ENCODE data around the gene FLNC.

The FLNC gene

DNA sequence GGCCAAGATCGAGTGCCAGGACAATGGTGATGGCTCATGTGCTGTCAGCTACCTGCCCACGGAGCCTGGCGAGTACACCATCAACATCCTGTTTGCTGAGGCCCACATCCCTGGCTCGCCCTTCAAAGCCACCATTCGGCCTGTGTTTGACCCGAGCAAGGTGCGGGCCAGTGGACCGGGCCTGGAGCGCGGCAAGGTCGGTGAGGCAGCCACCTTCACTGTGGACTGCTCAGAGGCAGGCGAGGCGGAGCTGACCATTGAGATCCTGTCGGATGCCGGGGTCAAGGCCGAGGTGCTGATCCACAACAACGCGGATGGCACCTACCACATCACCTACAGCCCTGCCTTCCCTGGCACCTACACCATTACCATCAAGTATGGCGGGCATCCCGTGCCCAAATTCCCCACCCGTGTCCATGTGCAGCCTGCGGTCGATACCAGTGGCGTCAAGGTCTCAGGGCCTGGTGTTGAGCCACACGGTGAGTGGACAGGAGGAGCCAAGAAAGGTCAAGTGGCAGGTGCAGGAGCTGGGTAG, 14.6 kb downstream of the FLNC start:
- DNase-seq (ENCODE audit: low spot score), result no peak

DNA sequence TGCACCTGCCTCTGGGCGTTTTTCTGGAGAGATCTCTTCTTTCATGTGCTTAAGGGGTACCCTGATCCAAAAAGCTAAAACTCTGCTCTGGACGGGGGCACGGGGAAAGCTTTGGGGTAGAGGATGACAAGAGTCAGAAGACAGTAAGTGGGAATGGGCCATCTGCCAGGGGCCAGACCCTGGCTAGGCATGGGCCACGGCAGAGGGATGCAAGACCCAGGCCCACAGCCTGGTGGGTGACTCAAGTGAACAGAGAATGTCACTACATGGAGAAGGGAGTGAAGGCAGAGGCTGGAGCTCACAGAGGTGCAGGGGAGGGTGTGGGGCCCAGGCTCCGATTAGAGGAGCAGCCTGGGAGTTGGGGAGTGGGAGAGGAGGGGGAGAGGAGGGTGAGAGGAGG, 15.3 kb downstream of the FLNC start:
- no peak for DNase-seq (ENCODE audit: low spot score)

DNA sequence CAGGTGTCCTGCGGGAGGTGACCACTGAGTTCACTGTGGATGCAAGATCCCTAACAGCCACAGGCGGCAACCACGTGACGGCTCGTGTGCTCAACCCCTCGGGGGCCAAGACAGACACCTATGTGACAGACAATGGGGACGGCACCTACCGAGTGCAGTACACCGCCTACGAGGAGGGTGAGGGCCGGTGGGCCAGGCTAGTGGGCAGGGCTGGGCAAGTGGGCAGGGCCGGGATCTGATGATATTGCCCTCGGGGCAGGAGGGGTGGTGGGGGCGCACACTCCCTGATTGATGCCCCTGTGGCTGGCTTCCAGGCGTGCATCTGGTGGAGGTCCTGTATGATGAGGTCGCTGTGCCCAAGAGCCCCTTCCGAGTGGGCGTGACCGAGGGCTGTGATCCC, 15.8 kb downstream of the FLNC start:
- DNase-seq (ENCODE audit: low spot score), result no peak

DNA sequence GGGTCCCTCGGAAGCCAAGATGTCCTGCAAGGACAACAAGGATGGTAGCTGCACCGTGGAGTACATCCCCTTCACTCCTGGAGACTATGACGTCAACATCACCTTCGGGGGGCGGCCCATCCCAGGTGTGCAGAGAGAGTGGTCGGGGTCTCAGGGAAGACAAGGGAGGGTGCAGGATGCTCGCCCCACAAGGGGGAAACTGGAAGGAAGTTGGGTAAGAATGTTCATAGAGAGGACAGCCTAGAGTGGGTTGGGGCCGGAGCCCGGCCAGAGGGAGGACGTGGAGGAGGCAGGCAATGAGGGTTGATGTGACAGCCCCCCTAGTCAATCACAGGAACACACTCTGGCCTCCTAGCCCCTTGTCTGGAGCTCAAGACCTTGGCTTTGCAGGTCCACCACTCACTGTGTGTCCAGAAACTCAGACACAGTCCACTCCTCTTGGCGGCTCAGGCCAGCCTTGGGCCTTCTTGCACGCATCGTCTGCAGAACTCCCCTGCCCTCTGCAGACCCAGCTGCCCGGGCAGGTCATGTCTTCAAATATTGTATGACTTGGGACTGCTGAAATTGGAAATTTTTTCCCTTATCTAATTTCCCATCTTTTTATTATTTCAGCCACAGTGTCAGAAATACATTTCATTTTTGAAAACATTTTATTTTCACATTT, 16.7 kb downstream of the FLNC start:
- no peak for DNase-seq (ENCODE audit: low spot score)

DNA sequence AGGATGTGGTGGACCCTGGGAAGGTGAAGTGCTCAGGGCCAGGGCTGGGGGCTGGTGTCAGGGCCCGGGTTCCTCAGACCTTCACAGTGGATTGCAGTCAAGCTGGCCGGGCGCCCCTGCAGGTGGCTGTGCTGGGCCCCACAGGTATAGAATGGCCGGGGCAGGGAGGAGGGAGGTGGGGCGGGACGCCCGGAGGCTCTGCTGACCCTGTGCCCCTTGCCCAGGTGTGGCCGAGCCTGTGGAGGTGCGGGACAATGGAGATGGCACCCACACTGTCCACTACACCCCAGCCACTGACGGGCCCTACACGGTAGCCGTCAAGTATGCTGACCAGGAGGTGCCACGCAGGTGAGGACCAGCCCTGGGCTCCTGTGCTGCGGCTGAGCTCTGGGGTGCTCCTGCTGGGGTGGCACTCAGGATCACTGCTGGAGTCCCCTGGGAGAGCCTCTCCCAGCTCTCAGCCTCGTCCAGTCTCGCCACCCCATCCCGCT, 17.6 kb downstream of the FLNC start:
- no peak for DNase-seq (ENCODE audit: low spot score)

DNA sequence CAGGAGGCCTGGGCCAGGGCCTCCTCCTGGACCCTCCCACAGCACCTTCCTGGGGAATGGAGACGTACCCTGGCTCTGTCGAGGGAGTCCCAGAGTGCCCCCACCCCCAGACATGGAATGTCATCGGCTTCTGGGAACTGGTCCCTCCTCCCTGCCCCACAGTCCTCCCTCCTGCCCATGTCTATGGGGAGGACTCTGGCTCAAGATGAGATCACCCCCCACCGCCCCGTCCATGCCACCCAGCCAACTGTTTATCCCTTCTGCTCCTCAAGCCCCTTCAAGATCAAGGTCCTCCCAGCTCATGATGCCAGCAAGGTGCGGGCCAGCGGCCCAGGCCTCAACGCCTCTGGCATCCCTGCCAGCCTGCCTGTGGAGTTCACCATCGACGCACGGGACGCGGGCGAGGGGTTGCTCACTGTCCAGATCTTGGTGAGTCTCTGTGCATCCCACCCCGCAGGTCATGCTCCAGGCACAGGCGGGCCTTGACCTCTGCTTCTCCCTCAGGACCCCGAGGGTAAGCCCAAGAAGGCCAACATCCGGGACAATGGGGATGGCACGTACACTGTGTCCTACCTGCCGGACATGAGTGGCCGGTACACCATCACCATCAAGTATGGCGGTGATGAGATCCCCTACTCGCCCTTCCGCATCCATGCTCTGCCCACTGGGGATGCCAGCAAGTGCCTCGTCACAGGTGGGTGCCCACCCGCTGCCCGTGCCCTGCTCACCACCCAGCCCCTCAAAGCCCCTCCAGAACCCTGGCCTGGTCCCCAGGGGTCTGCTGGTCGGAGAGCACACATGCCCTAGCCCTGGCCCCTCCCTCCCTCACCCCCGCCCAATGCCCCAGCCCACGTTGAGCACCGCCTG, 18.3 kb downstream of the FLNC start:
- no peak for DNase-seq (ENCODE audit: low spot score)

DNA sequence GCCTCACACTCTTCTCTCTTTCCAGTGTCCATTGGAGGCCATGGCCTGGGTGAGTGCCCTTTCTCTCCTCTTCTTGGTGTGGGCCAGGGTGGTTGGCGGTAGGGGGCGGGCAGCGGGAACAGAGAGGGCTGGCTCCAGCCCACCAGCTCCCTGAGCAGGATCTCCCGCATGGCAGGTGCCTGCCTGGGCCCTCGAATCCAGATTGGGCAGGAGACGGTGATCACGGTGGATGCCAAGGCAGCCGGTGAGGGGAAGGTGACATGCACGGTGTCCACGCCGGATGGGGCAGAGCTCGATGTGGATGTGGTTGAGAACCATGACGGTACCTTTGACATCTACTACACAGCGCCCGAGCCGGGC, 18.9 kb downstream of the FLNC start:
- no peak for DNase-seq (ENCODE audit: low spot score)

DNA sequence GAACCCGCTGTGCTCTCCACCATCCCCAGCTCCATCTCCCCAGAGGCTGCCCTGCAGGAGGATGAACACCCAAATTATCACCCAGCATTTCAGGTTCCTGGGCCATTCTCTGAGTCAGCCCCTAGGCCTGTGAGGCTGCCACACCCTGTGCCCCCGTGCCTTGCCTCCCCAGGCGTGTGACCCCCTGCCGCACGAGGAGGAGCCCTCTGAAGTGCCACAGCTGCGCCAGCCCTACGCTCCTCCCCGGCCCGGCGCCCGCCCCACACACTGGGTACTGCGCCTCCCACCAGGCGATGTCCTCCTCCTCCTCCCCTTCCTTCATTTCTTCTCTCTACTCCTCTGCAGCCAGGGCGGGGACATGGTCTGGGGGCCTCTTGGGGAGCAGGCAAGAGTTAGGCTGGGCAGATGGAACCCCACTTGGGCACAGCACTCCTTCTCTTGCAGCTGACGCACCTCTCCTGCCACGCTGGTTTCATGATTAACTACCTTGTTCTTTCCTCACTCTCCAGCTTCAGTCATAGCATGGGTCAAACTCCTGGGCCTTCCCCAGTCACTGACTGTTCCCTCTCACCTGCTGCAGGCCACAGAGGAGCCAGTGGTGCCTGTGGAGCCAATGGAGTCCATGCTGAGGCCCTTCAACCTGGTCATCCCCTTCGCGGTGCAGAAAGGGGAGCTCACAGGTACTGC, 19.7 kb downstream of the FLNC start:
- DNase-seq (ENCODE audit: low spot score), result no peak

DNA sequence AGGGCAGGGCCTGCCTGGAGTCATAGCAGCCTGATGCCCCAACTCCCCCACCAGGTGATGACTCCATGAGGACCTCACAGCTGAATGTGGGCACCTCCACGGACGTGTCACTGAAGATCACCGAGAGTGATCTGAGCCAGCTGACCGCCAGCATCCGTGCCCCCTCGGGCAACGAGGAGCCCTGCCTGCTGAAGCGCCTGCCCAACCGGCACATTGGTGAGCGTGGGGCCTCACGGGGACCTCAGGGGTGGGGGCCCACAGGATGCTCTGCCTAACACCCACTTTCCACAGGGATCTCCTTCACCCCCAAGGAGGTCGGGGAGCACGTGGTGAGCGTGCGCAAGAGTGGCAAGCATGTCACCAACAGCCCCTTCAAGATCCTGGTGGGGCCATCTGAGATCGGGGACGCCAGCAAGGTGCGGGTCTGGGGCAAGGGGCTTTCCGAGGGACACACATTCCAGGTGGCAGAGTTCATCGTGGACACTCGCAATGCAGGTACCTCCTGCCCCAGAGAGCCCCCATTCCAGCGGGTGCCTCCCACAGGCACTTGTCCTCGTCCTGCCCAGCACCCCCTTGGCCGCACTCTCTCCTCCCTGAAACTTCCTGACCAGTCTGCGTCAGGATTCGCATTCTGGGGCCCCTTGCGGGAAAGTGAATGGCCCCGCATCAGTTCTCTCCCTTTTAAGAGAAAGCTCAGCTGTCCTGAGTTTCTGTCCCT, 22.5 kb downstream of the FLNC start:
- DNase-seq (ENCODE audit: low spot score), result no peak

DNA sequence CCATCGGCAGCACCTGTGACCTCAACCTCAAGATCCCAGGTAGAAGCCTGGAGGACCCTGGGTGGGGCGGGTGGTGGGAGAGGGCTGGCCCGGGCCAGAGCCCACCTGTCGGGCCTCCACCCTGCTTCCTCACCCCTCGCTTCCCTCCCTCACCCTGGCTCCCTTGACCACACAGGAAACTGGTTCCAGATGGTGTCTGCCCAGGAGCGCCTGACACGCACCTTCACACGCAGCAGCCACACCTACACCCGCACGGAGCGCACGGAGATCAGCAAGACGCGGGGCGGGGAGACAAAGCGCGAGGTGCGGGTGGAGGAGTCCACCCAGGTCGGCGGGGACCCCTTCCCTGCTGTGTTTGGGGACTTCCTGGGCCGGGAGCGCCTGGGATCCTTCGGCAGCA, 23.6 kb downstream of the FLNC start:
- DNase-seq (ENCODE audit: low spot score), result no peak

DNA sequence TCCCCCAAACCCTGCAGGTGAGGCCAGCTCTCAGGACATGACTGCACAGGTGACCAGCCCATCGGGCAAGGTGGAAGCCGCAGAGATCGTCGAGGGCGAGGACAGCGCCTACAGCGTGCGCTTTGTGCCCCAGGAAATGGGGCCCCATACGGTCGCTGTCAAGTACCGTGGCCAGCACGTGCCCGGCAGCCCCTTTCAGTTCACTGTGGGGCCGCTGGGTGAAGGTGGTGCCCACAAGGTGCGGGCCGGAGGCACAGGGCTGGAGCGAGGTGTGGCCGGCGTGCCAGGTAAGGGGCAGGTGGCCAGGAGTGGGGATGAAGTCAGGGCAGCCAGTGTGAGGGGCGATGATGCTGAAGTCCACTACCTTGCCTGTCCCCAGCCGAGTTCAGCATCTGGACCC, 24.2 kb downstream of the FLNC start:
- DNase-seq (ENCODE audit: low spot score), result no peak

DNA sequence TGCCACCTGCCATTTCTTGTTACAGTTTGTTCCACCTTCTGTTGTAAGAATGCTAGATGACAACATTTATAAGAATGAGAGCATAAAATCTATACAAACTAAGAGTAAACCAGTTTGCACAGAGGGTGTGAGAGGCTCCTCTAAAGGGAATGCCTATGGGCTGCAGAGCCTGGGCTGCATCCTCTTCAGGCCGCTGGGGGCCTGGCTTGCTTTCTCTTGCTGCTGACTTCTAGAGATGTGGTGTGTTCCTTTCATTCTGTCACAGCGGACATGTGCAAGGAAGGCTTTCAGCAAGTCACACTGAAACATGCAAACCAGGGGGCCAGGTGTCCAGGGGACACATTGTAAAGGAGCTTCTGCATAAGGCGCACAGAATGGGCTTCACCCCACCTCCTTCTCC, 25.4 kb downstream of the FLNC start:
- no peak for DNase-seq (ENCODE audit: low spot score)

DNA sequence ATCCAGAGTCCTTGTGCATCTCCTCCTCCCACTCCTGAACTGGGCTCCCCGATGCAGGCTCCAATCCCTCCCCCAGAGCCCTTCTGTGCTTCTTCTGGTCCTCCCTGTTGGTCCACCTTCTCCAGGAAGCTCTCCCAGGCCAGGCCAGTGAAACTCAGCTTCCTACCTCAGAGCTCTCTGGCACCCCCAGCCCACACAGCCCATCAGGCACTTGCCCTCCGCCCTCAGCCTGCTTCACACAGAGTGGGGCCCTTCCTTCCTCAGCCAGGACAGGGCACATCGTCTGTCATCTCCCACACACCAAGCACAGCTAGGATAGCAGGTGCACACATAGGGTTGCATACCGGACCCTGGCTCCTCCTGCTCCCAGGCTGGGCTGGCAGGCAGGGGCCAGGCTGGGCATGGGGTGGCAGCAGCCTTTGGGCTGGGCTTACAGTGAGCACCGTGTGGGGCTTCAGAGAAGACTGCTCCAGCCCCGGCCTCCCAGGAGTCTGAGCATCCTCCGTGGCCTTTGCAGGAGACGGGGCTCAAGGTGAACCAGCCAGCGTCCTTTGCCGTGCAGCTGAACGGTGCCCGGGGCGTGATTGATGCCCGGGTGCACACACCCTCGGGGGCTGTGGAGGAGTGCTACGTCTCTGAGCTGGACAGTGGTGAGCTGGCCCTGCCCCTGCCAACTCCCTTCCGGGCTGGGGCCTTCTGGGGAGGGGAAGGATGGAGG, 26.0 kb downstream of the FLNC start:
- no peak for DNase-seq (ENCODE audit: low spot score)

DNA sequence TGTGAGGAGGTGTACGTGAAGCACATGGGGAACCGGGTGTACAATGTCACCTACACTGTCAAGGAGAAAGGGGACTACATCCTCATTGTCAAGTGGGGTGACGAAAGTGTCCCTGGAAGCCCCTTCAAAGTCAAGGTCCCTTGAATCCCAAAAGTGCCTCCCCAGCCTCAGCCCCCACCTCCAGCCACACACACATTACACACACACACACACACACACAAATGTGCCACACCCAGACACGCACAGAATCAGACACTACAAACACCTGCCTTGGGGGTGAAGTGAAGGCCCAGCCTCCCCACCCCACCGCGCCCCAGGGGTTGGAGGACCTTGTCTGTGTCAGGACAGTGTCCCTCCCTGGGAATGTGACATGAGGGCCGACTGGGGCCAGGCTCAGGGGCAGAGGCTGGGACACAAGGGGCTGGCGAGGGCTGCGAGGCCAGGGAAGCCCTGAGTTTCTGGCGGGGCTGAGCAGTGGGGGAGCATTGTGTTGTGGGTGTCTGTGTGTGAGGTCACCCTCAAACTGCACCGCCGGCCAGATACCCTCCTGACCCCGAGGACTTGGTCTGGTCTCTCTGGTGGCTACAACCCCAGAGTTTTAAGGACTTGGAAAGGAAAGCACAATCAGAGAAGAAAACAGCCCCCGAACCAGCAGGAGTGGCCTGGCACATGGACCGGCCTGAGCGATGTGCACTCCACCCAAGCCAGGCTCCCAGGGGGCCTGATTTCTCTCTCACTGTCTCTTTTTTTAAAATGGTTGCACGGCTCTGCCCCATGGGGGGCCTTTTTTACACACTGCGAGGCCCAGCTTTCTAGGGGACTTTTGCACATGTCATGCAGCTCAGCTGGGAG, 28.4 kb downstream of the FLNC start:
- no peak for DNase-seq (ENCODE audit: low spot score)

DNA sequence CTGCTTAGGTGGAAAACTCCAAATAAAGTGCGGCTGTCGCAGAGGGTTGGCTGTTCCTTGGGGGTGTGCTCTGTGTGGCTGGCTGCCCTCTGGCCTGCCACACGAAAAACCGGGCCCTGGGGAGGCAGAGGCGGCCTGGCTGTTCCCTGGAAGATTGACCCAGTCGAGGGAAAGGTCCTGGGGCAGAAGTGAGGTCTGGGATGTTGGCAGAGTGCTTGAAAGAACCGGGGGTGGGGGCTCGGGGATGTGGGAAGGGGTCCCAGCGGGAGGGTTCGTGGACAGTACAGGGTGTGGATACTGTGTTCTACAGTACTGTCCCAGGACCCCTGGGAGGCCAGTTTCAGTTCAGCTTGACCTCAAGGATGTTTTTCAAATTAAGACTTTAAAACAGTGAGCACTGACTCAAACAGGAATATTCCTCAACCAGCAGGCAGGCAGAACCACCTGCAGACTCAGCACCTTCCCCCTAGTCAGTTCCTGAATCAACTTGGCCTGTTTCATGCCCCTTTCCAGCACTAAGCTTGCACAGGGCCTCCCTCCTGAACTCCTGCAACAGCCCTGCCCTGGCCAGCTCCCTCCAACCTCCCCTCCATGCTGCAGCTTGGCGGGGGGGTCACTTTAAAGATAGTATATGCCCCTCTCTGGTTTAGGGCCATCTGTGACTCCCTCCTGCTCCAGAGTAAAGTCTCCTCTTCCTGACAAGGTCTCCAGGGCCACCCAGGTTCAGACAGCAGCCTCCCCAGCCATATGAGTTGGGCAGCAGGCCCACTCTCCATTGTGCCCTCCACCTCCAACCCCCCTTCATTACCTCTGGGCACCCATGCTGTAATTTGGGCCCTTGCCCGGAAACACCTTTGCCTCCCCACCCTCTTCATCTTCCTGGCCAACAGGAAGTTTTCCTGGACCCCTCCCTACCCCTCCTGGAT, 29.3 kb downstream of the FLNC start:
- no peak for DNase-seq (ENCODE audit: low spot score)

DNA sequence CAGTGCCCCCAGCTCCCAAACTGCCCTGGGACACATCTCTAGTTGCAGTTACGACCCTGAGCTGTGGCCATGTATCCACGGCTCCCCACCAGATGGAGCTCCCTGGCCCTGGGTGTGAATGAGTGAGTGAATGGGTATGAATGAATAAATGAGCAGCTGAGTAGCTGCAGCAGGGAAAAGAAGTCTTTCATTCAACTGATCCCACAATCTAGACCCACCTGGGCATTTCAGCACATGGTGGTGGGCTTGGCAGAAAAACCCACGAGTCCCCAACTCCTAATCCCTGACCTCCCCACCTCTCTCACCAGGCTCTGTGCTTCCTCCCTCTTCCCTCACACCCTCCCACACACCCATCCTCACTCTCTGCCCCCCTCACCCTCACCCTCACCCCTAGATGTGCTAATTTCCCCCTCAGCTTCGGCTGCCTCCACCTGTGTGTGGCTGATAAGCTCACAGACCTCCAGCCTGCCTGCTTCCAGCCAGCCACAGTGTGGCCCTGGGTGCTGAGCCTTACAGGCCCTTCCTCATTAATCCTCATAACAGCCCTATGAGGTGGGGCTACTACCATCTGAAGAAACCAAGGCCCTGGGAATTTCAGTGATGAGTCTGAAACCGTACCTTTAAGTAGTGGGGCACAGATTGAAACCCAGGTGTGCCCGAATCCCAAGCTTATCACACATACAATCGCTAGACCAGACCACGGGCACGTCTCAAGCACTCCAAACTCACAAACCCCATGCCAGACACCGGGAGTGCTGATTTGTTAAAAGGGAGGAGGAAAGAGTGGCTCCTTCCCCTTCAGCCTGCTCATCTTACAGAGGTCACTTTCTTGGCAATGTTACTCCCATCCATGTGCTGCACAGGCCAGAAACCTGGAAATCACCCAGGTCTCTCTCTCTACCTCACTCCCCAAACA, 30.2 kb downstream of the FLNC start:
- DNase-seq (ENCODE audit: low spot score), result peak; percentile 48

DNA sequence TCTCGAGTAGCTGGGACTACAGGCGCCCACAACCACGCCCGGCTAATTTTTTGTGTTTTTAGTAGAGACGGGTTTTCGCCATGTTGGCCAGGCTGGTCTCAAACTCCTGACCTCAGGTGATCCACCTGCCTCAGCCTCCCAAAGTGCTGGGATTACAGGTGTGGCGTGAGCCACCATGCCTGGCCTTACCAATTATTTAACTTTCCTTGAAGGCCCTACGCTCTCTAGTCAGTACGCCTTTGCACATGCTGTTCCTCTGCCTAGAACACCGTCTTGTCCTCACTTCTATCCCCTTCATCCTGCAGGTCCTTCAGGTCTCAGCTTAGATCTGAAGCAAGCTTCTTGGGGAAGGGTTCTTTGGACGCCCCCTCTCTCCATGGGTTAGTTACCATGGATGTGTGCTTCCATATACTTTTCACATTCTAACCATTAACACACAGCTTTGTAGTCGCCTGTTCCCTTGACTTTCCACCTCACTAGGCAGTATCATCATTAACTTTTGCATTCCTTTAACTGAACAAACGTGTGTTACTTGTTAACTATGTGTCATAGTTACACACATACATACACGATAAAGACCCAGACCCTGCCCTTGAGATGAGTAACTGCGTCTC, 31.9 kb downstream of the FLNC start:
- no peak for DNase-seq (ENCODE audit: low spot score)
